Melanocyte of skin (primary cell): ENCODE data around the gene RTL10. TPM values are rescaled to one million over a fixed set of nuclear protein-coding genes. Genes with fewer than 3 reads are reported as not detected.

Source experiments
- total RNA-seq, 2 donors: library from RNA; depleted of rRNA; stranded (reverse); fragments of >200 nt; gene quantifications; 2 replicates each; pipeline ENCODE4 v1.2.3, GENCODE V29; 2012

Gene RTL10
- 1 to 10 TPM; 6.9 to 8.7 TPM for total RNA-seq

GRCh38 chr22:19854778-19855503 is at the start of gene RTL10, which contains the start of gene GNB1L:
RTL10 (minus strand) TSS chr22:19854874; CDS start chr22:19852261, 2,613 bp downstream.
GNB1L (minus strand) TSS chr22:19854874; CDS start chr22:19821355, 33,519 bp downstream.

Other genes starting within 250 kb of the RTL10 start
- 1 to 10 TPM; 4.7 to 6.9 TPM for gene SEPTIN5, start 140.4 kb downstream of the RTL10 start, total RNA-seq
- under 1 TPM in 1 of 2 donors, not detected in 1; under 0.01 TPM for gene GP1BB, start 131.3 kb downstream of the RTL10 start, total RNA-seq
- gene TBX1, start 94.1 kb downstream of the RTL10 start, total RNA-seq: not detected
- gene GNB1L, start within 50 bp of the RTL10 start, total RNA-seq: 10 to 100 TPM in 1 of 2 donors, 1 to 10 TPM in 1; 5.2 to 11.0 TPM
- 100 to 1,000 TPM; 176 to 327 TPM for gene COMT, start 86.9 kb upstream of the RTL10 start, total RNA-seq
- gene TXNRD2, start 86.9 kb upstream of the RTL10 start, total RNA-seq: 10 to 100 TPM; 21.6 to 24.1 TPM
- gene ARVCF, start 161.9 kb upstream of the RTL10 start, total RNA-seq: 1 to 10 TPM; 5.3 to 6.9 TPM
- 10 to 100 TPM; 58.3 to 59.5 TPM for gene TANGO2, start 166.2 kb upstream of the RTL10 start, total RNA-seq
- 10 to 100 TPM; 16.5 to 18.6 TPM for gene DGCR8, start 225.4 kb upstream of the RTL10 start, total RNA-seq